GM12874 (cell line): ENCODE results near the gene IL18BP.

Experiments
- TF ChIP-seq, protein P1 (sequence below): IDR thresholded peaks from 2 replicates; pipeline ENCODE4 v1.5.1; 2011; ENCODE audit warnings: low read depth, mild to moderate bottlenecking, control low read depth, low read length, moderate library complexity; ENCODE audit not compliant: insufficient read depth

Gene IL18BP

DNA sequence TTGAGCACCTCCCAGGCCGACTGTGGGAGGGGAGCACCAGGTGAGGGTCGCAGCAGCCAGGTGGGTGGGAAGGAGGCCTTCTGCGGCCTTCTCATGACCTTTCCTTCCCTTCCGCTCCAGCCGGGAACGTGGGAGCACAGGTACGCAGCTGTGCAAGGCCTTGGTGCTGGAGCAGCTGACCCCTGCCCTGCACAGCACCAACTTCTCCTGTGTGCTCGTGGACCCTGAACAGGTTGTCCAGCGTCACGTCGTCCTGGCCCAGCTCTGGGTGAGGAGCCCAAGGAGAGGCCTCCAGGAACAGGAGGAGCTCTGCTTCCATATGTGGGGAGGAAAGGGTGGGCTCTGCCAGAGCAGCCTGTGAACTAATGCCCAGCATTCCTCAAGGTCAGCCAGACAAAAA, 2.6 kb downstream of the IL18BP start:
- TF ChIP-seq, protein P1, sequence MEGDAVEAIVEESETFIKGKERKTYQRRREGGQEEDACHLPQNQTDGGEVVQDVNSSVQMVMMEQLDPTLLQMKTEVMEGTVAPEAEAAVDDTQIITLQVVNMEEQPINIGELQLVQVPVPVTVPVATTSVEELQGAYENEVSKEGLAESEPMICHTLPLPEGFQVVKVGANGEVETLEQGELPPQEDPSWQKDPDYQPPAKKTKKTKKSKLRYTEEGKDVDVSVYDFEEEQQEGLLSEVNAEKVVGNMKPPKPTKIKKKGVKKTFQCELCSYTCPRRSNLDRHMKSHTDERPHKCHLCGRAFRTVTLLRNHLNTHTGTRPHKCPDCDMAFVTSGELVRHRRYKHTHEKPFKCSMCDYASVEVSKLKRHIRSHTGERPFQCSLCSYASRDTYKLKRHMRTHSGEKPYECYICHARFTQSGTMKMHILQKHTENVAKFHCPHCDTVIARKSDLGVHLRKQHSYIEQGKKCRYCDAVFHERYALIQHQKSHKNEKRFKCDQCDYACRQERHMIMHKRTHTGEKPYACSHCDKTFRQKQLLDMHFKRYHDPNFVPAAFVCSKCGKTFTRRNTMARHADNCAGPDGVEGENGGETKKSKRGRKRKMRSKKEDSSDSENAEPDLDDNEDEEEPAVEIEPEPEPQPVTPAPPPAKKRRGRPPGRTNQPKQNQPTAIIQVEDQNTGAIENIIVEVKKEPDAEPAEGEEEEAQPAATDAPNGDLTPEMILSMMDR = no peak

DNA sequence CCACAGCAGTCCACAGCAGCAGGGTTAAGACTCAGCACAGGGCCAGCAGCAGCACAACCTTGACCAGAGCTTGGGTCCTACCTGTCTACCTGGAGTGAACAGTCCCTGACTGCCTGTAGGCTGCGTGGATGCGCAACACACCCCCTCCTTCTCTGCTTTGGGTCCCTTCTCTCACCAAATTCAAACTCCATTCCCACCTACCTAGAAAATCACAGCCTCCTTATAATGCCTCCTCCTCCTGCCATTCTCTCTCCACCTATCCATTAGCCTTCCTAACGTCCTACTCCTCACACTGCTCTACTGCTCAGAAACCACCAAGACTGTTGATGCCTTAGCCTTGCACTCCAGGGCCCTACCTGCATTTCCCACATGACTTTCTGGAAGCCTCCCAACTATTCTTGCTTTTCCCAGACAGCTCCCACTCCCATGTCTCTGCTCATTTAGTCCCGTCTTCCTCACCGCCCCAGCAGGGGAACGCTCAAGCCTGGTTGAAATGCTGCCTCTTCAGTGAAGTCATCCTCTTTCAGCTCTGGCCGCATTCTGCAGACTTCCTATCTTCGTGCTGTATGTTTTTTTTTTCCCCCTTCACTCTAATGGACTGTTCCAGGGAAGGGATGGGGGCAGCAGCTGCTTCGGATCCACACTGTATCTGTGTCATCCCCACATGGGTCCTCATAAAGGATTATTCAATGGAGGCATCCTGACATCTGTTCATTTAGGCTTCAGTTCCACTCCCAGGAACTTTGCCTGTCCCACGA, 3.3 kb downstream of the IL18BP start:
- TF ChIP-seq, protein P1 = no peak

DNA sequence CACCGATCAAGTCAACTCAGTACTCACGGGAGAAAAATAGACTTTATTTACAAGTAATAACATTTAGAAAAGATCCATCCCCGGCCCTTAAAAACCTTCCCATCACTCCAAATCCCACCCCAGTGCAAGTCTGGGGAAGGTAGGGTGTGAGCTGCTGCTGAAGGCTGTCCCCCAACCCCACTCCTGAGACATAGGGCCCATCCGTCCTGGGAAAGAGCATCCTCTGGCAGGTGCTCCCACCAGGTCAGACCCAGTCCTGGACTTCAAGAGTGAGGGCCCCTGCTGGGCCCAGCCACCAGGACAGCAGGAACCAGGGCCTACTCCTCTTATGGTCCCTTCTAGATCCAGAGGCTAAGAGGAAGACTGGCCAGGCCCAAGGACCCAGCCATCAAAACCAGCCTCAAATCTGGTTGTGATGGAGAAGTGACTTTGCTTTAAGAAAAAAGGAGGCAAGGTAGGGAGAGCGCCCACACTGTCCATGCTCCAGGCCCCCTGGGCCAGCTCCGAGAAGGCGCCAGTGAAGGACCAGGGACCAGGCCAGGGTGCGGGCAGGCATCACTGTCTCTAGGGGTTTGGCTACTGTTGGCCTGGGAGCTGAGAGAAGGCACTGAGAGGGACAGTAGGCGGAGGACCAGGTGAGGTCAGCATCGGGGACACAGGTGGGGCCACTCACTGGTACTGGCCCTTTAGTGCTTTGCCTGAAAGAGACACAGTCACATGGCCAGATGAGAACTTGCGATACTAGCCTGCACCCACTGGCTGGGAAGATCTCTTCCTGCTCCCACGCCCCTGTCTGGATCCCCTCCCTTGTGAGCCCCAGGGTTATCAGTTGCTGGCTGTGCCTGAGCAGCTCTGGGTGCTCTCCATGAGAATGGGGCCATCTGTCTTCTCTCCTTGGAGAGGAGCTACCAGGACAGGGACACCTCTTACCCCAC, 4.4 kb downstream of the IL18BP start:
- TF ChIP-seq, protein P1 = no peak

DNA sequence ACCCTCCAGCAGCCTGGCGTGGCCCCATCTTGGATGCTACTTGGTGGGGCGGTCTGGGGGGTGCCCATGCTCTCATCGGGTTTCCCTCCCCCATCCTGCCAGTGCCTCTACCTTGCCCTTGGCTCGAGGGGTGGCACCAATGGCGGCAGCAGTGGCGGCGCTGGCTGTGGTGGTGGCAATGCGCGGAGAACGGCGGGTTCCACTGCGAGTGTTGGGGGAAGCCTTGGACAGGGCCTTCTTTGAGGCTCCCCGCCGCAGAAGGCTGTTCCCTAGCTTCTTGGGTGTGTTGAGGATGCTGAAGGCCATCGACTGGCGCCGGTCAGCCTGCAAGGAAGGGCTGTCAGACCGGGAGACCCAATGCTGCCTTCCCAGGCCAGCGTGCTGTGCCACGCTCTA, 5.1 kb downstream of the IL18BP start:
- TF ChIP-seq, protein P1 = no peak

DNA sequence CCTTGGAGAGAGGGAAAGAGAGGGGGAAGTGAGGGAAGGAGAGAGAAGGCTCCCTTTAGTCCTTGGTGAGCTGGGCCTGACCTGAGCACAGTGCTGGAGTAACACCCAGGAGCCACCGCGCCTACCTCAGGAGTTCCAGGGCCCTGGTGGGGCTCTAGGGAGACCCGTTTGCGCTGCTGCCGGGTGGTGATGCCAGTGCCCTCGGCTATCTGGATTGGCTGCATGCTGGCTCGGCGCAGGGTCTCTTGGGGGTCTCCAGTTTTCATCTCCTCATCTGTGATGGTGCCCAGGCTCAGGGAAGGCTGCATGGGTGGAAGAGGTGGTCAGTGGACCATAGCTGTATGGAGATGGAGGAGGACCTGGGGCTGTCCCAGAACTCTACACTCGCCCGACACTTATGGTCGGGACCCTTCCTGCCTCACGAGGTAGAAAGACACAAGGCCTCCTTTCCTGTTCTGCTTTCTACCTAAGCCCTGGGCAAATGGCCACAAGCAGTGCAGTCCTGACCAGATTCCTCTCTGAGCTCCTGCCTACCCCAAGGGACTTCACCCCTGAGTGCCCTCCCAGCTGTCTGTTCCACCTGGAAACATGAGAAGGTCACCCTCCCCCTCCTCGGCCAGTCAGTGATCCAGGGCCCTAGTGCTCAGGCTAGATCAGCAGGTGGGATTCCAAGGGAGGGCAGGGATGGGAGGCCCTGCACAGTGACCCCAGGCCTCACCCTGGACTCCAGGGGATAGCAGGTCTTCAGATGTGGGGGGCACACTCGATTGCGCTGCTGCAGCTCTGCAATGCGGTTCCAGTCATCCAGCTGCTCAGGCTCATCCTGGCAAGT, 6.0 kb downstream of the IL18BP start:
- TF ChIP-seq, protein P1 = no peak

DNA sequence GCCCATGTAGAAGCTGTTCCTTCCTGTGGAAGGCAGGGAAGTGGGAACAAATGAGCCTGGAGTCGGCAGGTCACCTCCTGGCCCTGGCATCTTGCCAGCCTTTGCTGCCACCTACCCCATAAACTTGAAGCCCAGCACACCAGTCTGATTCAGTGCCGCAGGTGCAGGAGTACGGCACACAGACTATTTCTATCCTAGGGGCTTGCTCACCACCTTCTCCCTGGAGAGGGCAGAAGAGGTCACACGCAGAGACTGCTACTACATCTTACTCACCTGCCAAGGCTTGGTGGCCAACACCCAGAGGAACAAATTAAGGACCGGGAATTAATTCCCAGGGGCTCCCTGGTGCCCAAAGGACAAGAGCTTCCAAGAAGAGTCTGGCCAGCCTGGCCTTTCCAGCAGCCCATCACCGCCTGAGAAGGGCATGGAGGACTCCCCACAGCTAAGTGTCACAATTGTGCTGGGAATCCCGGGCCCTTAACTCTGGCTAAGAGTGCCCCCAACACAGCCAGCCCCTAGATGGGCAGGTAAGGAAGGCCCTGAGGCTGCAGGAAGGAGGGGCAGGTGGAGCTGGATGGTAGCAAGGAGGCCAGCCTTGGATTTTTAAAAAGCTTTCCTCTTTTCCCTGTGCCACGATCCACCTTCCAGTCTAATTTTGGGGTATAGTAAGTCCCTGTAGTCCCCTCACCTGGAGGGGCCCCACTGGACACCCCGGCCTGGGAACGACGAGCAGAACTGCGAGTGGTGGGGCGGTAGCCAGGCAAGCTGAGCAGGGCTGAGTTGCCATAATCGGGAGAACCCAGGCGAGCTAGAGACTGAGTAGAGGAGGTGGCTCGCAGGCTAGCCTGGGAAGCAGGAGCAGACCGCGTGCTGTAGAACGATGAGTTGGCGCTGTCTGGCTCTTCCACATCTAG, 6.9 kb downstream of the IL18BP start:
- TF ChIP-seq, protein P1 = no peak
